Measurements from ENCODE around the gene UBXN4.

UBXN4 gene

DNA sequence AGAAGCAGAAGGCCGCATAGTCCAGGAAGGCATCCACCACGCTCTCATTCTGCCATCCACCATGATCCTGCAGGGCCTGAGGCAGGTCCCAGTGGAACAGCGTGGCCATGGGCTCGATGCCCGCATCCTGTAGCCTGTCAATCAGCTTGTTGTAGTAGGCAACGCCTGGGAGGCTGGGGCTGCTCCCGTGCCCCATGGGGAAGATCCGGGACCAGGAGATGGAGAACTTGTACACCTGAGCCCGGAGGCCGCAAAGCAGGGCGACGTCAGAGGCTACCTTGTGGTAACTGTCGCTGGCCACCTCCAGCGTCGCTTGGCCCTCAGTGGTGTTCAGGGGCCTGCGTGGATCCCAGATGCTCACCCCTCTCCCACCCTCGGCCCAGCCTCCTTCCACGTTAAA lies 75.8 kb downstream of the UBXN4 start:
- FAIRE-seq (no peak), DNase-seq (ENCODE audit: insufficient read length) (no peak)
- no peak for TF ChIP-seq TAF1 (IDR thresholded peaks at IDR 0.05; ENCODE audit: borderline replicate concordance, low read depth, low read length)
- no peak for TF ChIP-seq POLR2AphosphoS5 (IDR thresholded peaks at IDR 0.05; ENCODE audit: low read depth, low read length)
- TF ChIP-seq POLR2A (IDR thresholded peaks at IDR 0.05; ENCODE audit: low read depth, low read length) = no peak

DNA sequence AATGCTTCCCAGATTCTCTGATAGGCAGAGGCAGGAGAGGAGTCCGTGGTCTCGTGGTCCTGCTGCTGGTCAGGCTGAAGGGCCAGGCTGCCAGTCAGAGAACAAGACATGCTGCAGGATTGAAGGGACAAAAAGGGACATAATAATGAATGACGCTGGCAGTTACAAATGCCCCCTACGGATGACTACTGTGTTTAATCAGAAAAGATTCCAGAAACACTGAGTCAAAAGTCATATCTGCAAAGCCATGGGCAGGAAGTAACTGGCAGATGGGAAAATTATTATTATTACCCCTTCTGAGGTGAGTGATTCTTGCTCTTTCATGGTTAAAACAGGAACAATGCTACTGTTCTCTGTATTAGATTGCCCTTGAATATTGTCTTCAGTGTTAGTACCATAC lies 76.3 kb downstream of the UBXN4 start:
- DNase-seq (ENCODE audit: insufficient read length) = no peak
- no peak for TF ChIP-seq POLR2A (IDR thresholded peaks at IDR 0.05; ENCODE audit: low read depth, low read length)
- TF ChIP-seq POLR2AphosphoS5 (IDR thresholded peaks at IDR 0.05; ENCODE audit: low read depth, low read length) = no peak
- TF ChIP-seq TAF1 (IDR thresholded peaks at IDR 0.05; ENCODE audit: borderline replicate concordance, low read depth, low read length) = no peak
- FAIRE-seq = no peak

DNA sequence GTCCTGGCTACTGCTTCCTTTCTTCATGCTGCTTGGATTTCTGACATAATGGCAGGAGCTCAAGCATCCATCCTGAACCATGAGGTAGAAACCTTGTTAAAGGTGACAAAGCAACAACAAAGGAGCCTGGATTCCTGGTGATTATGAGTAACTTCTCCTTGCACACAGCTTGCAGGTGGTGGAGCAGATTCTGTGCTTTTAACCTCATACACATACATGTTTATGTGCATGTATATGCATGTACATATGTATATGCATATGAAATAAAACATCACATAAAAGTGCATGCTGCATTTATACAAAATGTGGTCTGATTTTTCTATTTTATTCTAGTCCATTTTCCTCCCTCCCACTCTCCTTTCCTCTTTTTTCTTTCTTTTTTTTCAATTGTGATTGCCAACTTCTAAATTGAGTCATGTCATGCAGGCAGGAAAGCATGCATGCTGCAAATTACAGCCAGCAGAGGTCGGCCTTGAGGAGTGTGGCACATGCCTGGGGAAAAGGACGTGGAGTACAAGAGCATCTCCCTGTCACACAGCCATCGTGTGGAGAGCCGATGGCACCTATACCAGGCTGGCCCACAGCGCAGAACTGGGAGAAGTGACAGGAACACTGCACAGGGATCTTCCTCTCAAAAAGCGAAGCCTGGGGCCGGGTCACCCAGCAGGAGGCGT lies 77.4 kb downstream of the UBXN4 start:
- FAIRE-seq (no peak), DNase-seq (ENCODE audit: insufficient read length) (no peak)
- TF ChIP-seq POLR2A (IDR thresholded peaks at IDR 0.05; ENCODE audit: low read depth, low read length) (no peak), TAF1 (IDR thresholded peaks at IDR 0.05; ENCODE audit: borderline replicate concordance, low read depth, low read length) (no peak), POLR2AphosphoS5 (IDR thresholded peaks at IDR 0.05; ENCODE audit: low read depth, low read length) (no peak)

DNA sequence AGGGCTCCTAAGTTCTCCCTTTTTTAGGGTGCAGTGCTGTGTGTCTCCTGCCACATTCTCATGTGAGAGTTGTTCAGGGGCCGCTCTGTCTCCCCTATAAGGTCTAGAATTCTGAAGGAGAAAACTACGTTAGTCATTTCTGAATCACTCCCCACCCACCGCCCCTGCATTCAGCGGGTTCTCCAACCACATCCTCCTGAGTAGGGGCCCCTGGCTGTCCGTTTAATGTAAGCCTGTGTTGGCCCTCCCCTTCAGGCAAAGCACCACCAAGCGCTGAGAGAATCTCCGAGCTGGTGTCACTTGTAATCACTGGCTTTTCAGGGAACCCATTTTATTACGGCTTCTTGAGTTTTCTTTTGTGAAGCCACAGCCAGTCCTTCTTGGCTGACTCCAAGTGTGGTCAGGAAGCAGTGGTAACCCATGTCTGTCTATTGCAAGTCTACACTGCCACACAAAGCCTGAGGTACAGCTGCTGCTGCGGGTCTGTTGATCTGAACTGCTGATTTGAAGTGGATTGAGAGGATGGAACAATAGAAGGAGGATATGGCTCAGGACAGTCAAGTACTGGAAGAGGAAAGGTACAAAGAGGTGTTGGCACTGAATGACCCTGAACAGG lies 78.5 kb downstream of the UBXN4 start:
- peak; percentile 32 for DNase-seq (ENCODE audit: insufficient read length)
- FAIRE-seq = peak; percentile 87
- no peak; the same call in 1 of the 2 replicates for TF ChIP-seq POLR2AphosphoS5 (IDR thresholded peaks at IDR 0.05; ENCODE audit: low read depth, low read length)
- TF ChIP-seq POLR2A (IDR thresholded peaks at IDR 0.05; ENCODE audit: low read depth, low read length) = peak; percentile 33
- TF ChIP-seq TAF1 (IDR thresholded peaks at IDR 0.05; ENCODE audit: borderline replicate concordance, low read depth, low read length) = 0 out of 2 replicates have a peak, but pooled peaks have one; percentile 32

GRCh38 chr2:135821190-135821589 lies 79.5 kb downstream of the UBXN4 start:
- DNase-seq (ENCODE audit: insufficient read length) (no peak), FAIRE-seq (peak; percentile 73)
- TF ChIP-seq POLR2A (IDR thresholded peaks at IDR 0.05; ENCODE audit: low read depth, low read length) (no peak), POLR2AphosphoS5 (IDR thresholded peaks at IDR 0.05; ENCODE audit: low read depth, low read length) (no peak), TAF1 (IDR thresholded peaks at IDR 0.05; ENCODE audit: borderline replicate concordance, low read depth, low read length) (no peak)

GRCh38 chr2:135822855-135823254 lies 81.2 kb downstream of the UBXN4 start:
- TF ChIP-seq TAF1 (IDR thresholded peaks at IDR 0.05; ENCODE audit: borderline replicate concordance, low read depth, low read length) = no peak
- TF ChIP-seq POLR2A (IDR thresholded peaks at IDR 0.05; ENCODE audit: low read depth, low read length) = no peak
- TF ChIP-seq POLR2AphosphoS5 (IDR thresholded peaks at IDR 0.05; ENCODE audit: low read depth, low read length) = no peak
- FAIRE-seq (no peak), DNase-seq (ENCODE audit: insufficient read length) (no peak)

DNA sequence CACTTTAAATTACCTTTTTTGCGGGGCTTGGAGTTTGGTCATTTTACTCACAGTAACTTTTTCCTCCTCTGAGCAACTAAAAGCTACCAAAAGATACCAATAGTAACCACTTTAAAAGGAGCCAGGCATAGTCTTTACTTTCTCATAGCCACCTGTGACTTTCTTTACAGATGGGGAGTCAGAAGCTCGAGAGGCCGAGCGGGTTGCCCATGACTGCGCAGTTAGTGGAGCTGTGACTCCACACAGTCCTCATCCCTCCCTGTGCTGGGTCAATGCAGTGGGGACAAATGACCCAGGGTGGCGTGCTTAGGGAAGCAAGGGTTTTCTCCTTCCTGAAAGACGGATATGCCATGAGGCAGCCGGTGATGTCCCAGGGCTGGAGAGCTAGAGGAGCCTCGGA lies 83.5 kb downstream of the UBXN4 start:
- no peak for FAIRE-seq
- TF ChIP-seq TAF1 (IDR thresholded peaks at IDR 0.05; ENCODE audit: borderline replicate concordance, low read depth, low read length) (no peak), POLR2AphosphoS5 (IDR thresholded peaks at IDR 0.05; ENCODE audit: low read depth, low read length) (no peak), POLR2A (IDR thresholded peaks at IDR 0.05; ENCODE audit: low read depth, low read length) (no peak)
- no peak for DNase-seq (ENCODE audit: insufficient read length)

DNA sequence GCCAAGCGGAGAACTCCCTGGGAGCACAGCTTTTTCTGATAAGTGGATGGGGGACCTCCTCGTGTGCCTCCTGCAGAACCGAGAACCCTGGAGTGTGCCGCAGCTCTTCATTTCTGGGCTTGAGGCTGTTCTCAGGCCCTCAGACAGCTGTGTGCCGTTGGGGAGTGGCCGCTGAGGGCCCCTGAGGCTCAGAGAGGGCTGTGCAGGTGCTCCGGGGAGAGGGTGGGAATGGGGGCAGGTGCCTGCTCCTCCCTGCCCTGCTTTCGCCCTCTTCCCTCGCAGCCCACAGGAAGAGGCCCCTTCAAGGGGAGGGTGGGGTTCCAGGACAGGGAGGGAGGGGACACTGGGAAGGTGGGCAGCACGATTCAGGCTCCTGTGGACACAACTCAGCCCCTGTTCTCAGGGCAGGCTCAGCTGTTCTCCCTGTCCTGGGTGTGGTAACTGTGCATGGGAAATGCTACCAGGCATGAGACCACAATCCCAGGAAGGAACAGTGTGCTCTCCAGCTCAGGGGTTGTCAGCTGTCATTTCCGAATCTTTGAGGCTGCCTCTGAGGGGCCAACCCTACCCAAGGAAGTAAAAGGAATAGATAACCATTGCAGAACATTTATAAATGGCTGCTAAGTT lies 84.0 kb downstream of the UBXN4 start:
- TF ChIP-seq POLR2AphosphoS5 (IDR thresholded peaks at IDR 0.05; ENCODE audit: low read depth, low read length) (no peak), POLR2A (IDR thresholded peaks at IDR 0.05; ENCODE audit: low read depth, low read length) (no peak), TAF1 (IDR thresholded peaks at IDR 0.05; ENCODE audit: borderline replicate concordance, low read depth, low read length) (no peak)
- DNase-seq (ENCODE audit: insufficient read length) (no peak), FAIRE-seq (no peak)

GRCh38 chr2:135826544-135826943 lies 84.9 kb downstream of the UBXN4 start:
- FAIRE-seq (no peak), DNase-seq (ENCODE audit: insufficient read length) (no peak)
- TF ChIP-seq POLR2A (IDR thresholded peaks at IDR 0.05; ENCODE audit: low read depth, low read length) = no peak
- no peak for TF ChIP-seq POLR2AphosphoS5 (IDR thresholded peaks at IDR 0.05; ENCODE audit: low read depth, low read length)
- no peak for TF ChIP-seq TAF1 (IDR thresholded peaks at IDR 0.05; ENCODE audit: borderline replicate concordance, low read depth, low read length)

- no peak for FAIRE-seq
- no peak for TF ChIP-seq POLR2A (IDR thresholded peaks at IDR 0.05; ENCODE audit: low read depth, low read length)
- no peak for TF ChIP-seq POLR2AphosphoS5 (IDR thresholded peaks at IDR 0.05; ENCODE audit: low read depth, low read length)
- TF ChIP-seq TAF1 (IDR thresholded peaks at IDR 0.05; ENCODE audit: borderline replicate concordance, low read depth, low read length) = no peak
- DNase-seq (ENCODE audit: insufficient read length) = no peak
These were observed 87.9 kb downstream of the UBXN4 start for GRCh38 chr2:135829378-135830135.

DNA sequence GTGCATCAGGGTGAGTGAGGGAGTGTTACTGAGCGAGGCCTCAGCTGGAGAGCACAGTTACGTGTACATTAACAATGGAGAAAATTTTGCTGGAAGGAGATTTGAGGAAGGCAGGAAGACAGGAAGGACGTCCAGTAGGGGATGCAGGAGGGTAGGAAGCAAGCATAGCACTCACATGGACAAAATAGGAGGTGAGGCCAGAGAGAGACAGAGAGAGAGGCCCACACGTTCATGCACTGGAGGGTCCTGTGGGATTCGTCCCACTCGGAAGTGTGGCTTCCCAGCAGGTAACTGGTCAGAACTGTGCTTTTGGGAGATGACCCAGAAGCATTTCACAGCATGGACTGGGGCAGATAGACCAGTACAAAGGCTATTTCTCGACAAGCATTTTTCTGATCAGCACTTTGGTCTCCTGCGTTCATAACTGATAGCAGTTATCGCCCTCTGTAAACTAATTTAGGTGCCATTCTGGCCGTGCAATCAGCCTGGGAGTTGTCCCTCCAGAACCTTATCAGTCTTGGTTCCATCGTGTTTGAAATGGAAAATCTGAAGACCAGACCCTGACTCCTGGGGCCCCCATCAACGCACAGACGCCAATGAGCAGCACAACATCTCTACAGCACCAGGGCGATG lies 89.6 kb downstream of the UBXN4 start:
- FAIRE-seq (no peak), DNase-seq (ENCODE audit: insufficient read length) (no peak)
- TF ChIP-seq POLR2AphosphoS5 (IDR thresholded peaks at IDR 0.05; ENCODE audit: low read depth, low read length) = no peak
- no peak for TF ChIP-seq POLR2A (IDR thresholded peaks at IDR 0.05; ENCODE audit: low read depth, low read length)
- no peak for TF ChIP-seq TAF1 (IDR thresholded peaks at IDR 0.05; ENCODE audit: borderline replicate concordance, low read depth, low read length)
